Lower leg skin (tissue), 4 donors: ENCODE measurements around the gene HAO1. TPM values are rescaled to one million over a fixed set of nuclear protein-coding genes. Genes with fewer than 3 reads are reported as not detected.

ENCODE experiments used
- DNase-seq, 2 donors: peaks; one replicate each; pipeline ENCODE4 v3.0.0-alpha.2; 2019; ENCODE audit warnings: low spot score in 2 of 2
- H3K4me3 ChIP-seq: fragments of 200-600 bp; sonication (generic); 2 replicates; pipeline ENCODE4 v1.5.1; 2017; ENCODE audit warnings: mild to moderate bottlenecking, low read depth; ENCODE audit not compliant: poor library complexity, severe bottlenecking
- CTCF ChIP-seq, 3 donors: fragments of 450-650 bp; IDR thresholded peaks; one replicate each; pipeline ENCODE4 v1.5.1; 2016; ENCODE audit warnings: antibody characterized with exemption in 3 of 3, mild to moderate bottlenecking in 3 of 3, moderate library complexity in 2 of 3
- POLR2A ChIP-seq, 2 donors: fragments of 450-650 bp; IDR thresholded peaks; one replicate each; pipeline ENCODE4 v1.6.1; 2016 to 2017; ENCODE audit warnings: antibody characterized with exemption in 2 of 2, mild to moderate bottlenecking in 1 of 2, moderate library complexity in 1 of 2
- WGBS, 2 donors: methylation state at CpG; one replicate each; pipeline ENCODE4 v1.1.5; 2018; 5-methylcytosine and 5-hydroxymethylcytosine counted together
- intact Hi-C: fragments of 100-400 bp; cut with DNase I; formaldehyde crosslinking; loops from one replicate; pipeline ENCODE4 v1.15.0; 2023; ENCODE audit warnings: low total_unique reads
- total RNA-seq, 4 donors: library from RNA; depleted of rRNA; stranded (reverse); fragments of >200 nt; gene quantifications; one replicate each; pipeline ENCODE4 v1.1.0, GENCODE V29; 2016

Gene HAO1
- total RNA-seq, 4 donors from 2014 or later: not detected

DNA sequence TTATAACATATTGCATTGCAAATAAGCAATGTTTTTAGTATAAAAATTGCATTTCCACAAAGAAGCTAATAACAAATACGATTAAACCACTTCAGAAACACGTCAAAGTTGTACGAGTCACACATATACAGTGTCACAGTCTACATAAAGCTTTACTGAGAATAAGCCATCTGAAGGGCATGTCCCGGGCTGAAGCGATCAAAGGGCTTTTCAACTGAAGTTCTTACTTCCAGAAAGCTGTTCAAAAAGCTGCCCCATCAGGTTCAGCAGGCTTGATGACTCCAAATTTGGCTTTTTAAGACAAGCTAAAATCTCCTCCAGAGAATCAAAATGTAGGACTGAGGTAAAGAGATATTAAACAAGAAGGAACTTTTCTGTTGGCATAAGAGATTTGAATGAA lies 37.5 kb upstream of the HAO1 start:
- 57 to 63% methylated on average over 5 of the region's 5 CpGs for WGBS, 2 donors
- DNase-seq: no peak
- intact Hi-C loops: no loop called here
- TF ChIP-seq CTCF (IDR thresholded peaks at IDR 0.05) (no peak), POLR2A (IDR thresholded peaks at IDR 0.05) (no peak)
- H3K4me3 ChIP-seq: no peak overlapping the region

- WGBS, 2 donors: 79 to 80% methylated on average over 9 of the region's 9 CpGs
- intact Hi-C loops: no loop called here
These were observed 35.7 kb upstream of the HAO1 start for GRCh38 chr20:7975851-7976414.

DNA sequence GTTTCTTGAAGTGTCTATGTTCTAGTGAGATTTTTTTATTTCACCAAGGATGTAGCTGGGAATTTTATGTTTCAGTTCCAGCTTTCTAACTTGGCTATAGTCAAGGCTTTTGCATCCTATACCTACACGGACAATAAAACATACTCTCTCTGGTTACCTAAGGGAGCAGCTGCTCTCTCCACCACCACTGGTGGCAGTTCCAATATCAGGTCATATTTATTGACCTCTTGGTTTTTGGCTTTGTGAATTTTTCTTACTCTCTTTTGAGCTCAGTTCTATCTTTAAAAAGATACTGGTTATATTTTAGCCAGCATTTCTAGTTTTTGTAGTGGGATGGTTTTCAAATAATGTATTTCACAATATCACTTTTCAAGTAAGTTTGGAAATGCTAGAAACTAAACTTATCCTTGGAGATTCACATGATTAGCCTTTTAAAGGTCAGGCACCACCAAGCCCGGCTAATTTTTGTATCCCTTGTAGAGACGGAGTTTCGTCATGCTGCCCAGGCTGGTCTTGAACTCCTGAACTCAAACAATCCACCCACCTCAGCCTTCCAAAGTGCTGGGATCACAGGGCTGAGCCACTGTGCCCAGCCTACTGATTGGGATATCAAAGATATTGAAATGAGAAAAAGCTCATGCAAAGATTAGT lies 34.7 kb upstream of the HAO1 start:
- no peak for DNase-seq
- 91 to 93% methylated on average over 4 of the region's 4 CpGs for WGBS, 2 donors
- intact Hi-C loops: no loop called here
- TF ChIP-seq POLR2A (IDR thresholded peaks at IDR 0.05): no peak
- no peak overlapping the region for H3K4me3 ChIP-seq

More at GRCh38 chr20:7975851-7976414, 35.7 kb upstream of the HAO1 start:
- TF ChIP-seq CTCF (IDR thresholded peaks at IDR 0.05) (no peak), POLR2A (IDR thresholded peaks at IDR 0.05) (no peak)
- no peak for DNase-seq
- H3K4me3 ChIP-seq: no peak overlapping the region

- no peak for DNase-seq
- intact Hi-C loops: no loop called here
- TF ChIP-seq CTCF (IDR thresholded peaks at IDR 0.05) (no peak), POLR2A (IDR thresholded peaks at IDR 0.05) (no peak)
- H3K4me3 ChIP-seq: no peak overlapping the region
- WGBS, 2 donors: 76 to 80% methylated on average over 2 of the region's 2 CpGs
These were observed 31.4 kb upstream of the HAO1 start for GRCh38 chr20:7971536-7972280.

GRCh38 chr20:7967199-7967844 lies 27.1 kb upstream of the HAO1 start:
- H3K4me3 ChIP-seq: no peak overlapping the region
- no peak for TF ChIP-seq CTCF (IDR thresholded peaks at IDR 0.05)
- TF ChIP-seq POLR2A (IDR thresholded peaks at IDR 0.05): no peak
- WGBS, 2 donors: 43 to 48% methylated on average over 4 of the region's 4 CpGs
- no peak for DNase-seq
- intact Hi-C loops: no loop called here

DNA sequence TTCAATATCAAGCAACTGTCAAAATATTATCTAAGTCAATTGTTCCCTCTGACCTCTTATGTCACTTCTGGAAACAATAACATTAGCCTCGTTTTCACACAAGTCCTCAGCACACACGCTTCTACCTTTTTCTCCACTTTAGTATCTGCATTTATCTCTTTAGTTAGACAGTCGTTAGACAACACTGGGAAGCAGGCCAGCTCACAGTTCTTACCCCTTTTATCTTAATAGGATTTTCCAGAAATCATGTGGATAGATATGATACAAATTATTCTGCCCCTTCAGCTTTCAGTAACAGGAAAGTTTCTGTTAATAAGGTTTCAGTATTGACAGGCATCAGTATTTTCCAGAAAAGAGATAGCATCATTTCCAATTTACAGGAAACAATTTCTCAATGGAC lies 25.9 kb upstream of the HAO1 start:
- DNase-seq: no peak
- no peak overlapping the region for H3K4me3 ChIP-seq
- intact Hi-C loops: no loop called here
- no peak for TF ChIP-seq POLR2A (IDR thresholded peaks at IDR 0.05)
- TF ChIP-seq CTCF (IDR thresholded peaks at IDR 0.05): no peak
- WGBS, 2 donors: 38 to 40% methylated on average over 3 of the region's 3 CpGs
